Fibroblast of mammary gland (primary cell): ENCODE measurements around the gene AMDHD2.
A peak's percentile ranks its signal among the peaks of the same experiment; 100 is the strongest.
"Not testable (repeated sequence)": the region's sequence is repeated elsewhere in the genome, so short reads cannot be mapped to it uniquely, and the experiment has no call there.

Experiments used
- DNase-seq: peaks from one replicate; pipeline ENCODE4 v3.0.0-alpha.2; 2010; ENCODE audit warnings: low read depth
- H3K4me3 ChIP-seq: 2 replicates; pipeline ENCODE4 v1.5.1; 2011; ENCODE audit warnings: low read depth, mild to moderate bottlenecking, low read length, moderate library complexity; ENCODE audit not compliant: control insufficient read depth
- TF ChIP-seq, protein P1 (sequence below): conservative IDR thresholded peaks from 2 replicates; pipeline ENCODE4 v1.5.1; 2011; ENCODE audit warnings: low read depth, low read length, inconsistent platforms; ENCODE audit not compliant: control insufficient read depth, insufficient read depth

Gene AMDHD2

DNA sequence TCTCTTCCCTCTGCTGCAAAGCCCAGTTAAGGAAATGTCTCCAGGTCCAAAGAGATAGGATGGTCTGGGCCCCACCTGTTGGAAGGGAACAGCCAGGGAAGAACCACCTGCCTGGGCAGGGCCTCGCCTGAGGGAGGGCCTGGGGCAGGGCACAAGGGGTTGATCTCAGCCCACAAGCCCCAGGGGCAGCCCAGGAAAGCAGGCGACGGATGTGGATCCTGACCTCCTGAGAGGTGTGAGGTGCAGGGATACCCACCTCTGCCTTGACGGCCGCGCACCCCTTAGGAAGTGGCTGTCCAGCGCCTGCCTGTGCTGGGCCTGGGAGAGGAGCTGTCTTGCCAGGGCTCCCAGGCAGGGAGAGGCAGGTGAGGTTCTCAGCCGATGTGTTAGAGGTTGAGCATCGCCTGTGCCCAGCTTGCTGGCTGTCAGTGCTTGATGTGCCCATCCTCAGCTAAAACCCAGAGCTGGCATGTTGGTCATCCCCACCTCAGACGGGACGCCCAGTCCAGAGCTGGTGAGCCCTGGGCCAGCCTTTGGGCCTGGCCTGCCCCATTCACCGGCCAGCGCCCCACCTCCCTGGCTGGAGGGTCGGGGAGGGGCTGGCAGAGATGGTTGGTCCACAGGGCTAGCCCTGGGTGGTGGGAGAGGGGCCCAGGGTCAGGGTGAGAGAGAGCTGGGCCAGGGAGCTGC lies 10.6 kb downstream of the AMDHD2 start:
- TF ChIP-seq, protein P1, sequence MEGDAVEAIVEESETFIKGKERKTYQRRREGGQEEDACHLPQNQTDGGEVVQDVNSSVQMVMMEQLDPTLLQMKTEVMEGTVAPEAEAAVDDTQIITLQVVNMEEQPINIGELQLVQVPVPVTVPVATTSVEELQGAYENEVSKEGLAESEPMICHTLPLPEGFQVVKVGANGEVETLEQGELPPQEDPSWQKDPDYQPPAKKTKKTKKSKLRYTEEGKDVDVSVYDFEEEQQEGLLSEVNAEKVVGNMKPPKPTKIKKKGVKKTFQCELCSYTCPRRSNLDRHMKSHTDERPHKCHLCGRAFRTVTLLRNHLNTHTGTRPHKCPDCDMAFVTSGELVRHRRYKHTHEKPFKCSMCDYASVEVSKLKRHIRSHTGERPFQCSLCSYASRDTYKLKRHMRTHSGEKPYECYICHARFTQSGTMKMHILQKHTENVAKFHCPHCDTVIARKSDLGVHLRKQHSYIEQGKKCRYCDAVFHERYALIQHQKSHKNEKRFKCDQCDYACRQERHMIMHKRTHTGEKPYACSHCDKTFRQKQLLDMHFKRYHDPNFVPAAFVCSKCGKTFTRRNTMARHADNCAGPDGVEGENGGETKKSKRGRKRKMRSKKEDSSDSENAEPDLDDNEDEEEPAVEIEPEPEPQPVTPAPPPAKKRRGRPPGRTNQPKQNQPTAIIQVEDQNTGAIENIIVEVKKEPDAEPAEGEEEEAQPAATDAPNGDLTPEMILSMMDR: no peak
- DNase-seq: no peak
- H3K4me3 ChIP-seq: no peak overlapping the region

DNA sequence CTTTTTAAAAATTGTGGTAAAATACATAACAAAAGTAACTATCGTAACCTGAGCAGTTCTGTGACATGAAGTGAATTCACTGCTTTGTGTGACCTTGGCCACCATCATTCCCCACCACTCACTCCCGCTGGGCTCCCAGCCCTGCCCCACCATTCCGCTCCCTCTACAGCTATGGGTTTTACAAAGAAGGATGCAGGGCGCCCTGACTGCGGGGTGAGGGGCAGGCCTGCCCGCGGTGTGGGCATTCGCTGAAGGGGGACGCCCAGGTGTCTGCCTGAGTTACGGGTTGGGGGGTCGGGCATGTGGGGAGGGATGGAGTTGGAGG lies 11.2 kb downstream of the AMDHD2 start, which contains the start of gene CEMP1:
TSS of gene CEMP1 (minus strand) at position 38 of the 325 bp plus-strand sequence. CDS start 335 bp downstream, outside the sequence.
- DNase-seq: no peak
- peak within 1 kb of the TSS; percentile 47 for H3K4me3 ChIP-seq
- TF ChIP-seq, protein P1: no peak

DNA sequence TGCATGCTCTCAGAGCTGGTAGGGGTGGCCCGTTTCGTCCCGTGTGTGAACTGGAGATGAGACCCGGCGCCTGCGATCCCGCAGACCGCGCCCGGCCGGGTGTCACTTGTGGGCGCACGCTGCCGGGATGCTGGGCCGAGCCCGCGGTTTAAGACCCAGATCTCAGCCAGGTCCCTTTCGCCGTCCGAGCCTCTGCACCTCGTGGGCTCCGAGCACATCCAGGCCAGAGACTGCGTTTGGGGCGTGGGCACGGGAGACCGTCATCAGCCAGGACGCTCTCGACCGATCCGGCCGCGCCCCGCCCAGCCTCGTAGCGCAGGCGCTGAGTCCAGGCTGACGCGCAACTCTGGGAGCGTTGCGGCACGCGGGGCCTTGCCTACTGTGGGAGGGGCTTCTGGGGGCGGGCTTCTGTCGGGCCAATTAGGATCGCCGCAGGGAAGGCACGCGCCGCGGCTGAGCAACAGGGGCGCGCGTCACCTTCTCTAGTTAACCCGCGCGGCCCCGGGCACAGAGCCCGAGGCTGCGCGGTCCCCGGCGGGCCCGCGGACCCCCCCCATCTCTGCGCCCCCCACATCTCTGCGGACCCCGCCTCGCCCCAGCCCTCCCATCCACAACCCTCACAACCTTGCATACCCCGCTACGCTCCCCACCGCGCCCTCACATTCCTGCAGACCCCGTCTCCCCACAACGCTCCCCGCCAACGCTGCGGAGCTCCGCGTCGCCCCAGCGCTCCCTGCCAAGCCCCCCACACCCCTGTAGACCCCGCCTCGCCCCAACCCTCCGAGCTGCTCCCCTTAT lies 11.7 kb downstream of the AMDHD2 start:
- TF ChIP-seq, protein P1: no peak
- peak overlapping the region; percentile 47 for H3K4me3 ChIP-seq
- peak; percentile 96 for DNase-seq

GRCh38 chr16:2532494-2533141 lies 12.4 kb downstream of the AMDHD2 start:
- peak; percentile 56 for DNase-seq
- TF ChIP-seq, protein P1: no peak

DNA sequence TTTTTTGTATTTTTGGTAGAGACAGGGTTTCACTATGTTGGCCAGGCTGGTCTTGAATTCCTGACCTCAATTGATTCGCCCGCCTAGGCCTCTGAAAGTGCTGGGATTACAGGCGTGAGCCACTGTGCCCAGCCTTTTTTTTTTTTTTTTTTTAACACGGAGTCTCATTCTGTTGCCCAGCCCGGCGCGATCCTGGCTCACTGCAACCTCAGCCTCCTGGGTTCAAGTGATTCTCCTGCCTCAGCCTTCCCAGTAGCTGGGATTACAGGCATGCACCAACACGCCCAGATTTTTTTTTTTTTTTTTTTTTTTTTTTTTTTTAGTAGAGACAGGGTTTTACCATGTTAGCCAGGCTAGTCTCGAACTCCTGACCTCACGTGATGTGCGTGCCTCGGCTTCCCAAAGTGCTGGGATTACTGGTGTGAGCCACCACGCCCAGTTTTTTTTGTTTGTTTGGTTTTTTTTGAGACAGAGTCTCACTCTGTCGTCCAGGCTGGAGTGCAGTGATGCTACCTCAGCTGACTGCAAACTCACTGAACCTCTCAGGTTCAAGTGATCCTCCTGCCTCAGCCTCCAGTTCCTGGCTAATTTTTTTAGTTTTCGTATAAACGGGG lies 13.1 kb downstream of the AMDHD2 start:
- DNase-seq: not testable (repeated sequence)
- H3K4me3 ChIP-seq: peak overlapping the region; percentile 47

More at GRCh38 chr16:2532494-2533141, 12.4 kb downstream of the AMDHD2 start:
- H3K4me3 ChIP-seq: peak overlapping the region; percentile 47

GRCh38 chr16:2533912-2534311 lies 13.7 kb downstream of the AMDHD2 start:
- DNase-seq: no peak
- H3K4me3 ChIP-seq: no peak overlapping the region
- TF ChIP-seq, protein P1: no peak

DNA sequence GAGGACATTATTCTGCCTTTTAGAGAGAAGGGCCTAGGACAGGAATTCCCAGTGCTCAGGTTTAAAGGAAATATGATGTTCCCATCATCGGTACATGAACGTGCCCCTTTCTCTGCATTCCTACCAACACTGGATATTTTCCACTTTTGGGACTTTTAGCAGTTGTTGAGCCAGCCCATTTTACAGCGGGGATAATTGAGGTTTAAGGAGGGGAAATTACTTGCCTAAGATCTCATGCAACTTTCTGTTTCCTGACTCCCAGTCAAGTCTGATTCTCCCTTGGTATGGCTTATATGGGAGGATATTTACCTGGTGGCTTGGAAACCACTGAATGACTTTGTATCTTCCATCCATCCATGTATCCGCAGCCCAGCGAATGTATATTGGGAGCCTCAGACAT lies 14.2 kb downstream of the AMDHD2 start:
- not testable (repeated sequence) for H3K4me3 ChIP-seq, DNase-seq
